H1 (cell line): Measurements from ENCODE around the gene CELA2A. TPM values are rescaled to one million over a fixed set of nuclear protein-coding genes. Genes with fewer than 3 reads are reported as not detected.

Source experiments
- NANOG ChIP-seq: IDR thresholded peaks from 2 replicates; pipeline ENCODE4 v1.6.1; 2011; ENCODE audit warnings: low read length, low read depth, mild to moderate bottlenecking, inconsistent platforms; ENCODE audit not compliant: insufficient read depth, poor library complexity, severe bottlenecking
- RBBP5 ChIP-seq: IDR thresholded peaks from 2 replicates; pipeline ENCODE4 v1.7.1; 2012; ENCODE audit warnings: low read depth, mild to moderate bottlenecking, inconsistent platforms, low read length, moderate library complexity, borderline replicate concordance
- polyA plus RNA-seq, 7 experiments: library from polyadenylated mRNA; depleted of rRNA in 3 of 7; stranded (reverse) in 5 of 7; unstranded in 2 of 7; fragments of >200 nt in 5 of 7; fragments of 200-250 nt in 2 of 7; gene quantifications; 1 replicate in 5 of 7; 2 replicates in 1 of 7; 4 replicates in 1 of 7; pipeline versions ENCODE4 v1.2.1 to v1.2.3, GENCODE V29; 2011 to 2013; ENCODE audit warnings: missing spikeins in 2 of 7, mixed read lengths in 2 of 7
- total RNA-seq: library from RNA; stranded (reverse); fragmentation: NEBNext Ultra II Directional; extraction: Animal tissue kit (Norgen Biotek cat#: 25700); gene quantifications from 2 replicates; pipeline ENCODE4 v1.2.1, GENCODE V29; 2021
- TF ChIP-seq, protein P1 (sequence below): fragments of 300-600 bp; sonication (generic); IDR thresholded peaks from 2 replicates; pipeline ENCODE4 v1.7.1; 2012; ENCODE audit warnings: low read length, moderate library complexity, mild to moderate bottlenecking, inconsistent platforms; ENCODE audit not compliant: insufficient replicate concordance

The CELA2A gene
- total and polyA plus RNA-seq, 2 of the 8 experiments (the other 6 are each of a cell fraction or from before 2014, with no cell fraction given) = not detected

DNA sequence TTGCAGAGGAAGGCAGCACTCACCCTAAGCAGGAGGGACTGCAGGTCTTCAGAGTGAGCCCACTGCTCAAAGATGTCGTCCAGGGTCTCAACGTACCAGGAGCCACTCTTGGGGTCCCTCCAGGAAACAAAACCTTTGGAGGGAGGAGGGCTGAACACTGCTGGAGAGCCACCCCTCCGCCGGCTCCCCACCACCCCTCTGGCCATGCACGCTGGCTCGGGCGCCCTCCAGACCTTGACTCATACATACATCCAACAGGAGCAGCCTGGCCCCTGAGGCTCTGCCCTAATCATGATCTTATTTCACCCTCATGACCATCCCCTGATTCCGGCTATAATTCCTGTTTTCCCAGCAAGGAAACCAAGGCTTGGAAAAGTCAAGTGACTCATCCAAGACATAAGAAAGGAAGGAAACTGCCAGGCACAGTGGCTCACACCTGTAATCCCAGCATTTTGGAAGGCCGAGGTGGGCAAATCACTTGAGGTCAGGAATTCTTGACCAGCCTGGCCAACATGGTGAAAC is 37.4 kb downstream of the CELA2A start (continued):
- TF ChIP-seq, protein P1, sequence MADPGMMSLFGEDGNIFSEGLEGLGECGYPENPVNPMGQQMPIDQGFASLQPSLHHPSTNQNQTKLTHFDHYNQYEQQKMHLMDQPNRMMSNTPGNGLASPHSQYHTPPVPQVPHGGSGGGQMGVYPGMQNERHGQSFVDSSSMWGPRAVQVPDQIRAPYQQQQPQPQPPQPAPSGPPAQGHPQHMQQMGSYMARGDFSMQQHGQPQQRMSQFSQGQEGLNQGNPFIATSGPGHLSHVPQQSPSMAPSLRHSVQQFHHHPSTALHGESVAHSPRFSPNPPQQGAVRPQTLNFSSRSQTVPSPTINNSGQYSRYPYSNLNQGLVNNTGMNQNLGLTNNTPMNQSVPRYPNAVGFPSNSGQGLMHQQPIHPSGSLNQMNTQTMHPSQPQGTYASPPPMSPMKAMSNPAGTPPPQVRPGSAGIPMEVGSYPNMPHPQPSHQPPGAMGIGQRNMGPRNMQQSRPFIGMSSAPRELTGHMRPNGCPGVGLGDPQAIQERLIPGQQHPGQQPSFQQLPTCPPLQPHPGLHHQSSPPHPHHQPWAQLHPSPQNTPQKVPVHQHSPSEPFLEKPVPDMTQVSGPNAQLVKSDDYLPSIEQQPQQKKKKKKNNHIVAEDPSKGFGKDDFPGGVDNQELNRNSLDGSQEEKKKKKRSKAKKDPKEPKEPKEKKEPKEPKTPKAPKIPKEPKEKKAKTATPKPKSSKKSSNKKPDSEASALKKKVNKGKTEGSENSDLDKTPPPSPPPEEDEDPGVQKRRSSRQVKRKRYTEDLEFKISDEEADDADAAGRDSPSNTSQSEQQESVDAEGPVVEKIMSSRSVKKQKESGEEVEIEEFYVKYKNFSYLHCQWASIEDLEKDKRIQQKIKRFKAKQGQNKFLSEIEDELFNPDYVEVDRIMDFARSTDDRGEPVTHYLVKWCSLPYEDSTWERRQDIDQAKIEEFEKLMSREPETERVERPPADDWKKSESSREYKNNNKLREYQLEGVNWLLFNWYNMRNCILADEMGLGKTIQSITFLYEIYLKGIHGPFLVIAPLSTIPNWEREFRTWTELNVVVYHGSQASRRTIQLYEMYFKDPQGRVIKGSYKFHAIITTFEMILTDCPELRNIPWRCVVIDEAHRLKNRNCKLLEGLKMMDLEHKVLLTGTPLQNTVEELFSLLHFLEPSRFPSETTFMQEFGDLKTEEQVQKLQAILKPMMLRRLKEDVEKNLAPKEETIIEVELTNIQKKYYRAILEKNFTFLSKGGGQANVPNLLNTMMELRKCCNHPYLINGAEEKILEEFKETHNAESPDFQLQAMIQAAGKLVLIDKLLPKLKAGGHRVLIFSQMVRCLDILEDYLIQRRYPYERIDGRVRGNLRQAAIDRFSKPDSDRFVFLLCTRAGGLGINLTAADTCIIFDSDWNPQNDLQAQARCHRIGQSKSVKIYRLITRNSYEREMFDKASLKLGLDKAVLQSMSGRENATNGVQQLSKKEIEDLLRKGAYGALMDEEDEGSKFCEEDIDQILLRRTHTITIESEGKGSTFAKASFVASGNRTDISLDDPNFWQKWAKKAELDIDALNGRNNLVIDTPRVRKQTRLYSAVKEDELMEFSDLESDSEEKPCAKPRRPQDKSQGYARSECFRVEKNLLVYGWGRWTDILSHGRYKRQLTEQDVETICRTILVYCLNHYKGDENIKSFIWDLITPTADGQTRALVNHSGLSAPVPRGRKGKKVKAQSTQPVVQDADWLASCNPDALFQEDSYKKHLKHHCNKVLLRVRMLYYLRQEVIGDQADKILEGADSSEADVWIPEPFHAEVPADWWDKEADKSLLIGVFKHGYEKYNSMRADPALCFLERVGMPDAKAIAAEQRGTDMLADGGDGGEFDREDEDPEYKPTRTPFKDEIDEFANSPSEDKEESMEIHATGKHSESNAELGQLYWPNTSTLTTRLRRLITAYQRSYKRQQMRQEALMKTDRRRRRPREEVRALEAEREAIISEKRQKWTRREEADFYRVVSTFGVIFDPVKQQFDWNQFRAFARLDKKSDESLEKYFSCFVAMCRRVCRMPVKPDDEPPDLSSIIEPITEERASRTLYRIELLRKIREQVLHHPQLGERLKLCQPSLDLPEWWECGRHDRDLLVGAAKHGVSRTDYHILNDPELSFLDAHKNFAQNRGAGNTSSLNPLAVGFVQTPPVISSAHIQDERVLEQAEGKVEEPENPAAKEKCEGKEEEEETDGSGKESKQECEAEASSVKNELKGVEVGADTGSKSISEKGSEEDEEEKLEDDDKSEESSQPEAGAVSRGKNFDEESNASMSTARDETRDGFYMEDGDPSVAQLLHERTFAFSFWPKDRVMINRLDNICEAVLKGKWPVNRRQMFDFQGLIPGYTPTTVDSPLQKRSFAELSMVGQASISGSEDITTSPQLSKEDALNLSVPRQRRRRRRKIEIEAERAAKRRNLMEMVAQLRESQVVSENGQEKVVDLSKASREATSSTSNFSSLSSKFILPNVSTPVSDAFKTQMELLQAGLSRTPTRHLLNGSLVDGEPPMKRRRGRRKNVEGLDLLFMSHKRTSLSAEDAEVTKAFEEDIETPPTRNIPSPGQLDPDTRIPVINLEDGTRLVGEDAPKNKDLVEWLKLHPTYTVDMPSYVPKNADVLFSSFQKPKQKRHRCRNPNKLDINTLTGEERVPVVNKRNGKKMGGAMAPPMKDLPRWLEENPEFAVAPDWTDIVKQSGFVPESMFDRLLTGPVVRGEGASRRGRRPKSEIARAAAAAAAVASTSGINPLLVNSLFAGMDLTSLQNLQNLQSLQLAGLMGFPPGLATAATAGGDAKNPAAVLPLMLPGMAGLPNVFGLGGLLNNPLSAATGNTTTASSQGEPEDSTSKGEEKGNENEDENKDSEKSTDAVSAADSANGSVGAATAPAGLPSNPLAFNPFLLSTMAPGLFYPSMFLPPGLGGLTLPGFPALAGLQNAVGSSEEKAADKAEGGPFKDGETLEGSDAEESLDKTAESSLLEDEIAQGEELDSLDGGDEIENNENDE = no peak
- no peak for TF ChIP-seq NANOG
- no peak for TF ChIP-seq RBBP5
